ENCODE data around the gene NR3C2. TPM values are rescaled to one million over a fixed set of nuclear protein-coding genes. Genes with fewer than 3 reads are reported as not detected.
A peak's percentile ranks its signal among the peaks of the same experiment; 100 is the strongest.

The NR3C2 gene
- total and polyA plus RNA-seq, 2 of the 4 experiments (the other 2 are of a cell fraction), result 1.1 to 2.3 TPM

GRCh38 chr4:148103597-148104355 is 338.4 kb downstream of the NR3C2 start:
- no peaks in the 10 kb centered on the region for H3K9me1 ChIP-seq (ENCODE audit: insufficient read depth, low read length)
- peak; percentile 16 for DNase-seq
- no peak overlapping the region for H3K23ac ChIP-seq (ENCODE audit: low read depth, low read length)
- no TSS peak for BruUV-seq (replicated peaks)
- dilution Hi-C loops (cut with HindIII; ENCODE audit: low sequenced_read_pairs, unreplicated experiment), result no loop called here
- no peak overlapping the region for H3K4me3 ChIP-seq (ENCODE audit: insufficient read depth, low read depth, low read length)
- no peak for ATAC-seq (ENCODE audit: low read depth)
- H3K56ac ChIP-seq (ENCODE audit: extremely low read depth, insufficient read depth, low read length), result no peak overlapping the region
- WGBS, 2 experiments (ENCODE audit: extremely low coverage in 2 of 2, insufficient read length in 1 of 2), result 53% methylated on average over 3 of the region's 7 CpGs; no CpG with 5 or more reads in 1 of the 2 experiments
- H3K18ac ChIP-seq (ENCODE audit: low read depth, low read length), result no peak overlapping the region
- ChIA-PET POLR2A (ENCODE audit: unreplicated experiment) (no interaction called here), CTCF (interaction anchor here (0.6 kb wide), 1 partner anchor 9 kb away, joined by 3 read pairs; no protein-coding TSS in a partner anchor)
- H2BK5ac ChIP-seq (ENCODE audit: low read depth, low read length, poor library complexity, severe bottlenecking), result no peak overlapping the region
- TF ChIP-seq MAFK (IDR thresholded peaks at IDR 0.05; ENCODE audit: low read depth, low read length), result no peak
- TF ChIP-seq FOS (IDR thresholded peaks at IDR 0.05; ENCODE audit: low read depth, low read length), result no peak
- TF ChIP-seq CHD1 (IDR thresholded peaks at IDR 0.05; ENCODE audit: low read depth, low read length), result no peak
- TF ChIP-seq POLR2A (IDR thresholded peaks at IDR 0.05; ENCODE audit: low read depth, low read length), result no peak
- TF ChIP-seq BHLHE40 (IDR thresholded peaks at IDR 0.05; ENCODE audit: low read depth, low read length), result no peak
- TF ChIP-seq USF2 (IDR thresholded peaks at IDR 0.05; ENCODE audit: low read depth, low read length), result no peak
- no peak for TF ChIP-seq MXI1 (IDR thresholded peaks at IDR 0.05; ENCODE audit: borderline replicate concordance, low read depth, low read length)
- no peak for TF ChIP-seq RAD21 (IDR thresholded peaks at IDR 0.05; ENCODE audit: low read length)
- no peak for TF ChIP-seq NFE2L2 (IDR thresholded peaks at IDR 0.05; ENCODE audit: low read depth, low read length)
- TF ChIP-seq MAZ (IDR thresholded peaks at IDR 0.05; ENCODE audit: borderline replicate concordance, low read depth, low read length), result no peak
- TF ChIP-seq RCOR1 (IDR thresholded peaks at IDR 0.05; ENCODE audit: insufficient replicate concordance, low read length), result no peak
- TF ChIP-seq CEBPB (IDR thresholded peaks at IDR 0.05; ENCODE audit: low read depth, low read length), result no peak
- TF ChIP-seq, protein P1, sequence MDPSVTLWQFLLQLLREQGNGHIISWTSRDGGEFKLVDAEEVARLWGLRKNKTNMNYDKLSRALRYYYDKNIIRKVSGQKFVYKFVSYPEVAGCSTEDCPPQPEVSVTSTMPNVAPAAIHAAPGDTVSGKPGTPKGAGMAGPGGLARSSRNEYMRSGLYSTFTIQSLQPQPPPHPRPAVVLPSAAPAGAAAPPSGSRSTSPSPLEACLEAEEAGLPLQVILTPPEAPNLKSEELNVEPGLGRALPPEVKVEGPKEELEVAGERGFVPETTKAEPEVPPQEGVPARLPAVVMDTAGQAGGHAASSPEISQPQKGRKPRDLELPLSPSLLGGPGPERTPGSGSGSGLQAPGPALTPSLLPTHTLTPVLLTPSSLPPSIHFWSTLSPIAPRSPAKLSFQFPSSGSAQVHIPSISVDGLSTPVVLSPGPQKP (IDR thresholded peaks at IDR 0.05; ENCODE audit: borderline replicate concordance, low read depth, low read length), result no peak
- no peak for TF ChIP-seq RFX5 (IDR thresholded peaks at IDR 0.05; ENCODE audit: low read depth, low read length)
- no peak overlapping the region for H2AK5ac ChIP-seq (ENCODE audit: low read depth, low read length)
- no peaks in the 10 kb centered on the region for H3K27me3 ChIP-seq (ENCODE audit: control insufficient read depth, insufficient read depth, low read length)
- no peaks in the 10 kb centered on the region for H3K36me3 ChIP-seq (ENCODE audit: control insufficient read depth, insufficient read depth, low read length)
- no peaks in the 10 kb centered on the region for H4K20me1 ChIP-seq (ENCODE audit: insufficient read depth, low read length)
- no peak overlapping the region for H4K8ac ChIP-seq (ENCODE audit: low read depth in 2 of 2, low read length in 2 of 2)
- no peak overlapping the region for H2BK20ac ChIP-seq (ENCODE audit: low read depth, low read length)
- H2AK9ac ChIP-seq (replicated peaks; ENCODE audit: low read depth, low read length, poor library complexity), result no peak overlapping the region
- intact Hi-C loops (cut with micrococcal nuclease), result no loop called here
- H3K4ac ChIP-seq (ENCODE audit: low read depth, low read length), result no peak overlapping the region
- no peak overlapping the region for H2BK120ac ChIP-seq (ENCODE audit: low read depth, low read length)
- in situ Hi-C loops (cut with MboI; ENCODE audit: low sequenced_read_pairs), result no loop called here
- no peaks in the 10 kb centered on the region for H3K9me3 ChIP-seq (ENCODE audit: control insufficient read depth, insufficient read depth, low read length)
- H3K9ac ChIP-seq (ENCODE audit: low read depth, low read length), result no peak overlapping the region
- H4K5ac ChIP-seq (ENCODE audit: low read depth, low read length), result no peak overlapping the region
- H3K4me1 ChIP-seq (ENCODE audit: control insufficient read depth, insufficient read depth, low read length), result no peaks in the 10 kb centered on the region
- H4K91ac ChIP-seq (ENCODE audit: insufficient read depth, low read depth, low read length), result no peak overlapping the region
- H3K14ac ChIP-seq (replicated peaks; ENCODE audit: low read depth, low read length), result no peak overlapping the region
- H3K79me1 ChIP-seq (ENCODE audit: low read depth in 1 of 2, low read length in 2 of 2), result no peaks in the 10 kb centered on the region
- no peak overlapping the region for H2AFZ ChIP-seq (replicated peaks; ENCODE audit: low read length, poor library complexity)
- H2BK15ac ChIP-seq (ENCODE audit: low read depth, low read length), result no peak overlapping the region
- H3K27ac ChIP-seq (ENCODE audit: insufficient read depth, low read length), result no peak overlapping the region
- no peak overlapping the region for H3K4me2 ChIP-seq (ENCODE audit: low read depth, low read length)

Measured in IMR-90 (cell line).